OCI-LY1 (cell line): ENCODE measurements around the gene SPAG6.

Experiments used
- H2AFZ ChIP-seq: fragments of 200-600 bp; sonication (generic), shearing (Covaris generic); 2 replicates; pipeline ENCODE4 v1.6.0; 2014; ENCODE audit warnings: antibody characterized with exemption, mild to moderate bottlenecking, low read length
- H3F3A ChIP-seq: fragments of 200-600 bp; sonication (generic), shearing (Covaris generic); 2 replicates; pipeline ENCODE4 v1.6.0; 2014; ENCODE audit warnings: mild to moderate bottlenecking, antibody characterized with exemption, low read length, moderate library complexity; ENCODE audit not compliant: insufficient read depth
- H3K27ac ChIP-seq: fragments of 200-600 bp; sonication (generic); 2 replicates; pipeline ENCODE4 v1.5.1; 2014; ENCODE audit warnings: low read length, mixed run types, mild to moderate bottlenecking, low read depth; ENCODE audit not compliant: poor library complexity, severe bottlenecking
- H3K27me3 ChIP-seq: fragments of 200-600 bp; sonication (generic); 2 replicates; pipeline ENCODE4 v1.6.0; 2014; ENCODE audit warnings: antibody characterized with exemption, mild to moderate bottlenecking, low read length, moderate library complexity; ENCODE audit not compliant: insufficient read depth
- H3K36me3 ChIP-seq: fragments of 200-600 bp; sonication (generic); 2 replicates; pipeline ENCODE4 v1.6.1; 2014; ENCODE audit warnings: mild to moderate bottlenecking, antibody characterized with exemption, low read length, moderate library complexity, mixed read lengths; ENCODE audit not compliant: insufficient read depth
- H3K4me1 ChIP-seq: fragments of 200-600 bp; sonication (generic); 2 replicates; pipeline ENCODE4 v1.5.1; 2014; ENCODE audit warnings: mild to moderate bottlenecking, low read length, moderate library complexity; ENCODE audit not compliant: insufficient read depth, severe bottlenecking
- H3K4me2 ChIP-seq: fragments of 200-600 bp; sonication (generic), shearing (Covaris generic); 2 replicates; pipeline ENCODE4 v1.6.1; 2014; ENCODE audit warnings: low read length
- H3K4me3 ChIP-seq: fragments of 200-600 bp; sonication (generic); 2 replicates; pipeline ENCODE4 v1.5.1; 2014; ENCODE audit warnings: low read length, low read depth, mild to moderate bottlenecking, mixed read lengths; ENCODE audit not compliant: poor library complexity, severe bottlenecking
- H3K79me2 ChIP-seq: fragments of 200-600 bp; shearing (Covaris generic); 2 replicates; pipeline ENCODE4 v1.6.1; 2016; ENCODE audit warnings: mixed run types, low read length, mixed read lengths; ENCODE audit not compliant: insufficient read depth
- H3K9ac ChIP-seq: fragments of 200-600 bp; sonication (generic), shearing (Covaris generic); 2 replicates; pipeline ENCODE4 v1.6.1; 2014; ENCODE audit warnings: mild to moderate bottlenecking, low read length, mixed read lengths
- H3K9me2 ChIP-seq: fragments of 200-600 bp; sonication (generic), shearing (Covaris generic); 2 replicates; pipeline ENCODE4 v1.6.1; 2014; ENCODE audit warnings: low read depth, mild to moderate bottlenecking, low read length, mixed read lengths
- H3K9me3 ChIP-seq: fragments of 200-600 bp; shearing (Covaris generic); 2 replicates; pipeline ENCODE4 v1.6.1; 2014; ENCODE audit warnings: low read length, mixed read lengths
- H4K20me1 ChIP-seq: fragments of 200-600 bp; sonication (generic), shearing (Covaris generic); 2 replicates; pipeline ENCODE4 v1.6.0; 2016; ENCODE audit warnings: mild to moderate bottlenecking, low read length; ENCODE audit not compliant: insufficient read depth
- EZH2 ChIP-seq: fragments of 200-600 bp; sonication (generic), shearing (Covaris generic); IDR thresholded peaks from 2 replicates; pipeline ENCODE4 v1.8.0; 2017; ENCODE audit warnings: borderline replicate concordance, mixed run types, mild to moderate bottlenecking, antibody characterized with exemption, low read length, moderate library complexity, mixed read lengths
- TF ChIP-seq, protein P1 (sequence below): fragments of 200-600 bp; sonication (generic), shearing (Covaris generic); IDR thresholded peaks from 2 replicates; pipeline ENCODE4 v1.5.1; 2017; ENCODE audit warnings: mild to moderate bottlenecking, antibody characterized with exemption, low read length, moderate library complexity, mixed read lengths

Gene SPAG6

DNA sequence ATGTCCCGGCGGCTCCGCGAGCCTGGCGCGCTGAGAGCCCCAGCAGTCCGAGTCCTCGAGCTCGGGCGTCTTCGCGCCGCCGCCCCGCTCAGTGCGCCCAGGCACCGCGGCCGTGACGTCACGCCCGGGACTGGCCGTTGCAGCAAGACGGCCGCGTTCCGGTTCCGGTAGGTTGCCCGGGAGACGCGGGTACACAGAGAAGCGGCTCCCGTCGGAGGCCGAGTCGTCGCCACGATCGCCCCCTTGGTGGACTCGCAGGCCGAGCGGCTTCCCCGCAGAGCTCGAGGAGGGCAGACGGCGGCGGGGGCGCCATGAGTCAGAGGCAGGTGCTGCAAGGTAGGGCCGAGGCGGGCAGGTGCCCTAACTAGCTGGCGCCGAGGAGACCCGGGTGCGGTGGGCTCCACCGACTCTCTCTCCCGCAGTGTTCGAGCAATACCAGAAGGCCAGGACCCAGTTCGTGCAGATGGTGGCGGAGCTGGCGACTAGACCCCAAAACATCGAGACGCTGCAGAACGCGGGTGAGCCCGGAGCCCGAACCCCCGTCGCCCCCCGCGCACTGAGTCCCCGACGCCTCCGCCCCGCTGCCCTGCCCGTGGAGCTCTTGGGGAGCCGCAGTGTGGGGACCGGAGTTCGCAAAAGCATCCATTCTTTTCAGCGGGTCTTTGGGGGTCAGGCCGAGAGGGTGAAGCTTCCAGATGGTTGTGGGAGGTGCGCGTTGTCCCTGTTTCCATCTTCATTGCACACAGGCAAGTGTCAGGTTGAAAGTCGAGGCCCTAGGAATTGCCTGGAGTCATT is at the start of gene SPAG6:
Gene SPAG6, plus strand, starts transcription at position 196 of the 795 bp plus-strand sequence. Its CDS starts 116 bp downstream, at position 312.
- Histone ChIP-seq H4K20me1 (no peaks in the 10 kb centered on the region), H3K9me2 (no peaks in the 10 kb centered on the region), H3K4me1 (peaks cover 6% of the 10 kb centered on the region), H3K9ac (no peak within 1 kb of the TSS), H3K4me2 (no peak within 1 kb of the TSS), H3K9me3 (no peaks in the 10 kb centered on the region), H3K27me3 (no peaks in the 10 kb centered on the region; the same call in 1 of the 2 replicates), H3F3A (no peaks in the 10 kb centered on the region; the same call in 1 of the 2 replicates), H2AFZ (no peak within 1 kb of the TSS), H3K36me3 (no peaks in the 10 kb centered on the region), H3K79me2 (no peaks in the 10 kb centered on the region), H3K27ac (no peak within 1 kb of the TSS), H3K4me3 (no peak within 1 kb of the TSS)
- TF ChIP-seq, protein P1, sequence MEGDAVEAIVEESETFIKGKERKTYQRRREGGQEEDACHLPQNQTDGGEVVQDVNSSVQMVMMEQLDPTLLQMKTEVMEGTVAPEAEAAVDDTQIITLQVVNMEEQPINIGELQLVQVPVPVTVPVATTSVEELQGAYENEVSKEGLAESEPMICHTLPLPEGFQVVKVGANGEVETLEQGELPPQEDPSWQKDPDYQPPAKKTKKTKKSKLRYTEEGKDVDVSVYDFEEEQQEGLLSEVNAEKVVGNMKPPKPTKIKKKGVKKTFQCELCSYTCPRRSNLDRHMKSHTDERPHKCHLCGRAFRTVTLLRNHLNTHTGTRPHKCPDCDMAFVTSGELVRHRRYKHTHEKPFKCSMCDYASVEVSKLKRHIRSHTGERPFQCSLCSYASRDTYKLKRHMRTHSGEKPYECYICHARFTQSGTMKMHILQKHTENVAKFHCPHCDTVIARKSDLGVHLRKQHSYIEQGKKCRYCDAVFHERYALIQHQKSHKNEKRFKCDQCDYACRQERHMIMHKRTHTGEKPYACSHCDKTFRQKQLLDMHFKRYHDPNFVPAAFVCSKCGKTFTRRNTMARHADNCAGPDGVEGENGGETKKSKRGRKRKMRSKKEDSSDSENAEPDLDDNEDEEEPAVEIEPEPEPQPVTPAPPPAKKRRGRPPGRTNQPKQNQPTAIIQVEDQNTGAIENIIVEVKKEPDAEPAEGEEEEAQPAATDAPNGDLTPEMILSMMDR: no peak
- no peak for TF ChIP-seq EZH2

DNA sequence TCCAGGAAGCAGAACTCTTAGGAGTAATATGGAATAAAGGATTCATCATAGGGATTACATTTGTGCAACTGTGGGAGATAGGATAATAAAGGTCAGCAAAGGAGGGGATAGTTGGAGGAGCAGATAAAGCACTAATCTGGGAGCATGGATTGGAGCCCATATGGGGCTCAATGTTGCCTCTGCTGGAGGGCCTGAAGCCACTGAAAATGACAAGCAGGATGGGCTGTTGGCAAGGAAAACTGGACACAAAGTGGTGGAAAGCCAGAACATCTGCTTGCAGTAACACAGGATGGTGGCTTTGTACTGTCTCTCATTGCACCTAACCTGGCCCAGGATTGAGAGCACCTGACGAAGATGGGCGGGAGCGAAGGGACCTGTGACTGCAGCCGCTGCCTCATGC is 44.1 kb upstream of the SPAG6 start:
- Histone ChIP-seq H3K4me3 (no peak overlapping the region), H2AFZ (no peak overlapping the region), H3K9ac (no peak overlapping the region), H3K27ac (no peak overlapping the region), H3K4me2 (no peak overlapping the region), H3K79me2 (no peaks in the 10 kb centered on the region), H3K9me3 (no peaks in the 10 kb centered on the region), H3K36me3 (no peaks in the 10 kb centered on the region), H4K20me1 (no peaks in the 10 kb centered on the region), H3K4me1 (no peaks in the 10 kb centered on the region), H3K27me3 (no peaks in the 10 kb centered on the region), H3K9me2 (no peaks in the 10 kb centered on the region), H3F3A (no peaks in the 10 kb centered on the region)
- TF ChIP-seq, protein P1: no peak
- TF ChIP-seq EZH2: no peak

DNA sequence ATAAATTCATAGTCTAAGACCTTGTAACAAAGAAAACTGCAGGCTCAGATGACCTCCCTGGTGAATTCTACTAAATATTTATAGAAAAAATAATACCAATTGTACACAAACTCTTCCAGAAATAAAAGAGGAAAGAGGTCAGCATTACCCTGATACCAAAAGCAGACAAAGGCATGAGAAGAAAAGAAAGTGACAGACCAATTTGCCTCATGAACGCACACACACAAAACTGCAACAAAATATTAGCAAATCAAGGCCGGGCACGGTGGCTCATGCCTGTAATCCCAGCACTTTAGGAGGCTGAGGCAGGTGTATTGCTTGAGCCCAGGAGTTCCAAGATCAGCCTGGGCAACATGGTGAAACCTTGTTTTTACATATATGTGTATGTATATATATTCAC is 41.8 kb upstream of the SPAG6 start:
- Histone ChIP-seq H3K79me2 (no peaks in the 10 kb centered on the region), H3K9me3 (no peaks in the 10 kb centered on the region), H4K20me1 (no peaks in the 10 kb centered on the region), H2AFZ (no peak overlapping the region), H3K36me3 (no peaks in the 10 kb centered on the region), H3K27ac (no peak overlapping the region), H3K27me3 (no peaks in the 10 kb centered on the region), H3F3A (no peaks in the 10 kb centered on the region), H3K4me1 (no peaks in the 10 kb centered on the region), H3K9me2 (no peaks in the 10 kb centered on the region), H3K4me3 (no peak overlapping the region), H3K4me2 (no peak overlapping the region), H3K9ac (no peak overlapping the region)
- TF ChIP-seq, protein P1: no peak
- no peak for TF ChIP-seq EZH2
